Measurements from ENCODE around the gene RNF152.

DNA sequence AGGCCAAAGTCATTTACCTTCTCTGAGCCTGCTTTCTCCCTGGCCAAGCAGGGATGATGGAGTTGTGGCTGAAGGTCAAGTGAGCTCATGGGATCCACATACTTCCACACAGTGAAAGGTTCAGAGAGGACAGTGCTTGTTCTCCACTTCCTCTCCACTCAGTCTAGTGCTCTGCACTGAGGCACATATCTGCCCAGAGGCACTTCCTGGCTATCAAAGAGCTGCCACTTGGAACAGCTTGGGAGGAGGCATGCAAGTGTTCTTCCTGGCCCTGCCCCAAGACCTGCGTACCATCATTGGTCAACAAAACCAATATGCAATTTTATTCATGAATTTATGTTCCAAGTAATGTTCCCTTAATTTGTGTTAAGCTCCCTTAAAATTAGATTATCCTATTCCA, 71.9 kb downstream of the RNF152 start:
- TF ChIP-seq POLR2A (IDR thresholded peaks at IDR 0.05; ENCODE audit: low read depth, low read length) (no peak), FOS (IDR thresholded peaks at IDR 0.05; ENCODE audit: low read depth, low read length) (no peak), CEBPB (IDR thresholded peaks at IDR 0.05; ENCODE audit: low read depth, low read length) (no peak), RAD21 (IDR thresholded peaks at IDR 0.05; ENCODE audit: low read length) (no peak)
- TF ChIP-seq, protein P1, sequence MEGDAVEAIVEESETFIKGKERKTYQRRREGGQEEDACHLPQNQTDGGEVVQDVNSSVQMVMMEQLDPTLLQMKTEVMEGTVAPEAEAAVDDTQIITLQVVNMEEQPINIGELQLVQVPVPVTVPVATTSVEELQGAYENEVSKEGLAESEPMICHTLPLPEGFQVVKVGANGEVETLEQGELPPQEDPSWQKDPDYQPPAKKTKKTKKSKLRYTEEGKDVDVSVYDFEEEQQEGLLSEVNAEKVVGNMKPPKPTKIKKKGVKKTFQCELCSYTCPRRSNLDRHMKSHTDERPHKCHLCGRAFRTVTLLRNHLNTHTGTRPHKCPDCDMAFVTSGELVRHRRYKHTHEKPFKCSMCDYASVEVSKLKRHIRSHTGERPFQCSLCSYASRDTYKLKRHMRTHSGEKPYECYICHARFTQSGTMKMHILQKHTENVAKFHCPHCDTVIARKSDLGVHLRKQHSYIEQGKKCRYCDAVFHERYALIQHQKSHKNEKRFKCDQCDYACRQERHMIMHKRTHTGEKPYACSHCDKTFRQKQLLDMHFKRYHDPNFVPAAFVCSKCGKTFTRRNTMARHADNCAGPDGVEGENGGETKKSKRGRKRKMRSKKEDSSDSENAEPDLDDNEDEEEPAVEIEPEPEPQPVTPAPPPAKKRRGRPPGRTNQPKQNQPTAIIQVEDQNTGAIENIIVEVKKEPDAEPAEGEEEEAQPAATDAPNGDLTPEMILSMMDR (conservative IDR thresholded peaks at IDR 0.05; ENCODE audit: low read depth, low read length): no peak

All from IMR-90 (cell line).